HL-60 (cell line): ENCODE measurements around the gene ANKRD23.

ENCODE experiments used
- DNase-seq, 2 experiments: peaks; one replicate each; pipeline ENCODE4 v3.0.0-alpha.2; 2010 to 2020; ENCODE audit warnings: low read depth in 1 of 2, low spot score in 1 of 2
- H3K27ac ChIP-seq: fragments of 250-450 bp; sonication (Bioruptor Pico); replicated peaks from 2 replicates; pipeline ENCODE4 v1.5.1; 2020; ENCODE audit warnings: mild to moderate bottlenecking, moderate library complexity
- H3K27me3 ChIP-seq: fragments of 250-450 bp; sonication (Bioruptor Pico); 2 replicates; pipeline ENCODE4 v1.5.1; 2021; ENCODE audit warnings: mild to moderate bottlenecking, moderate library complexity; ENCODE audit not compliant: insufficient read depth, poor library complexity, severe bottlenecking
- H3K4me3 ChIP-seq: replicated peaks from 2 replicates; pipeline ENCODE4 v1.5.1; 2011; ENCODE audit warnings: mild to moderate bottlenecking, control low read depth, low read length; ENCODE audit not compliant: insufficient read depth
- GABPA ChIP-seq: IDR thresholded peaks from 2 replicates; pipeline ENCODE4 v1.6.1; 2012; ENCODE audit warnings: low read depth
- POLR2AphosphoS5 ChIP-seq: IDR thresholded peaks from 2 replicates; pipeline ENCODE4 v1.6.1; 2012; ENCODE audit warnings: low read depth
- SPI1 ChIP-seq: IDR thresholded peaks from 2 replicates; pipeline ENCODE4 v1.6.1; 2012; ENCODE audit warnings: low read depth, mild to moderate bottlenecking, borderline replicate concordance
- TF ChIP-seq, protein P1 (sequence below): IDR thresholded peaks from 2 replicates; pipeline ENCODE4 v1.6.1; 2012; ENCODE audit warnings: low read depth; ENCODE audit not compliant: insufficient replicate concordance
- TF ChIP-seq, protein P2 (sequence below): IDR thresholded peaks from one replicate; pipeline ENCODE4 v1.5.1; 2011; ENCODE audit warnings: low read length, control low read depth, inconsistent platforms; ENCODE audit not compliant: insufficient read depth

Gene ANKRD23

DNA sequence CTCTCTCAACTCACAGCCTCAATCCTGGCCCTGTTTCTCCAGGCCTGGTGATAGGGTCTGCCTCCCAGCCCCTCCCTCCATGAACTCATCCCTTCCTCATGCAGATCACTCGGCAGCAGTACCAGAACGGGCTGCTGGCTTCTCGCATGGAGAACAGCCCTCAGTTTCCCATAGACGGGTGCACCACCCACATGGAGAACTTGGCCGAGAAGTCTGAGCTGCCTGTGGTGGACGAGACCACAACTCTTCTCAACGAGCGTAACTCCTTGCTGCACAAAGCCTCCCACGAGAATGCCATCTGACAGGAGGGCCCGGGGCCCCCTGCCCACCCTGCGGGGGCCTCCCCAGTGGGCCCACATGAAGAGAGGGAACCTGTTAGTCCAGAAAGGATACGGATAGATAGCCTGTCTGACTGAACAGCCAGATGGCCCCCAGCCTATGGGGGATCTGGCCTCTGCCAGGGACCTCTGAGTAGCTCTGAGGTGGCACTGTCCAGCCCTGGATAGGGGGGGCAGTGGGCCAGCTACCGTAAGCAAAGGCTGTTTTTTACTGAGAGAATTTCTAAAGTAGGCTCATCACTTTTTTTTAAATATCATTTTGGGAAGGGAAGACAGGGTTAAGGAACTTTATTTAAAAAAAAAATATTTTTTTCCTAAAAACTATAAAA, 34.5 kb downstream of the ANKRD23 start:
- no peak for DNase-seq
- H3K4me3 ChIP-seq, result no peak overlapping the region
- TF ChIP-seq SPI1 (no peak), GABPA (no peak), POLR2AphosphoS5 (no peak)
- TF ChIP-seq, protein P1, sequence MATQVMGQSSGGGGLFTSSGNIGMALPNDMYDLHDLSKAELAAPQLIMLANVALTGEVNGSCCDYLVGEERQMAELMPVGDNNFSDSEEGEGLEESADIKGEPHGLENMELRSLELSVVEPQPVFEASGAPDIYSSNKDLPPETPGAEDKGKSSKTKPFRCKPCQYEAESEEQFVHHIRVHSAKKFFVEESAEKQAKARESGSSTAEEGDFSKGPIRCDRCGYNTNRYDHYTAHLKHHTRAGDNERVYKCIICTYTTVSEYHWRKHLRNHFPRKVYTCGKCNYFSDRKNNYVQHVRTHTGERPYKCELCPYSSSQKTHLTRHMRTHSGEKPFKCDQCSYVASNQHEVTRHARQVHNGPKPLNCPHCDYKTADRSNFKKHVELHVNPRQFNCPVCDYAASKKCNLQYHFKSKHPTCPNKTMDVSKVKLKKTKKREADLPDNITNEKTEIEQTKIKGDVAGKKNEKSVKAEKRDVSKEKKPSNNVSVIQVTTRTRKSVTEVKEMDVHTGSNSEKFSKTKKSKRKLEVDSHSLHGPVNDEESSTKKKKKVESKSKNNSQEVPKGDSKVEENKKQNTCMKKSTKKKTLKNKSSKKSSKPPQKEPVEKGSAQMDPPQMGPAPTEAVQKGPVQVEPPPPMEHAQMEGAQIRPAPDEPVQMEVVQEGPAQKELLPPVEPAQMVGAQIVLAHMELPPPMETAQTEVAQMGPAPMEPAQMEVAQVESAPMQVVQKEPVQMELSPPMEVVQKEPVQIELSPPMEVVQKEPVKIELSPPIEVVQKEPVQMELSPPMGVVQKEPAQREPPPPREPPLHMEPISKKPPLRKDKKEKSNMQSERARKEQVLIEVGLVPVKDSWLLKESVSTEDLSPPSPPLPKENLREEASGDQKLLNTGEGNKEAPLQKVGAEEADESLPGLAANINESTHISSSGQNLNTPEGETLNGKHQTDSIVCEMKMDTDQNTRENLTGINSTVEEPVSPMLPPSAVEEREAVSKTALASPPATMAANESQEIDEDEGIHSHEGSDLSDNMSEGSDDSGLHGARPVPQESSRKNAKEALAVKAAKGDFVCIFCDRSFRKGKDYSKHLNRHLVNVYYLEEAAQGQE, result no peak
- TF ChIP-seq, protein P2, sequence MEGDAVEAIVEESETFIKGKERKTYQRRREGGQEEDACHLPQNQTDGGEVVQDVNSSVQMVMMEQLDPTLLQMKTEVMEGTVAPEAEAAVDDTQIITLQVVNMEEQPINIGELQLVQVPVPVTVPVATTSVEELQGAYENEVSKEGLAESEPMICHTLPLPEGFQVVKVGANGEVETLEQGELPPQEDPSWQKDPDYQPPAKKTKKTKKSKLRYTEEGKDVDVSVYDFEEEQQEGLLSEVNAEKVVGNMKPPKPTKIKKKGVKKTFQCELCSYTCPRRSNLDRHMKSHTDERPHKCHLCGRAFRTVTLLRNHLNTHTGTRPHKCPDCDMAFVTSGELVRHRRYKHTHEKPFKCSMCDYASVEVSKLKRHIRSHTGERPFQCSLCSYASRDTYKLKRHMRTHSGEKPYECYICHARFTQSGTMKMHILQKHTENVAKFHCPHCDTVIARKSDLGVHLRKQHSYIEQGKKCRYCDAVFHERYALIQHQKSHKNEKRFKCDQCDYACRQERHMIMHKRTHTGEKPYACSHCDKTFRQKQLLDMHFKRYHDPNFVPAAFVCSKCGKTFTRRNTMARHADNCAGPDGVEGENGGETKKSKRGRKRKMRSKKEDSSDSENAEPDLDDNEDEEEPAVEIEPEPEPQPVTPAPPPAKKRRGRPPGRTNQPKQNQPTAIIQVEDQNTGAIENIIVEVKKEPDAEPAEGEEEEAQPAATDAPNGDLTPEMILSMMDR, result no peak
- no peaks in the 10 kb centered on the region for H3K27me3 ChIP-seq
- no peak overlapping the region for H3K27ac ChIP-seq

DNA sequence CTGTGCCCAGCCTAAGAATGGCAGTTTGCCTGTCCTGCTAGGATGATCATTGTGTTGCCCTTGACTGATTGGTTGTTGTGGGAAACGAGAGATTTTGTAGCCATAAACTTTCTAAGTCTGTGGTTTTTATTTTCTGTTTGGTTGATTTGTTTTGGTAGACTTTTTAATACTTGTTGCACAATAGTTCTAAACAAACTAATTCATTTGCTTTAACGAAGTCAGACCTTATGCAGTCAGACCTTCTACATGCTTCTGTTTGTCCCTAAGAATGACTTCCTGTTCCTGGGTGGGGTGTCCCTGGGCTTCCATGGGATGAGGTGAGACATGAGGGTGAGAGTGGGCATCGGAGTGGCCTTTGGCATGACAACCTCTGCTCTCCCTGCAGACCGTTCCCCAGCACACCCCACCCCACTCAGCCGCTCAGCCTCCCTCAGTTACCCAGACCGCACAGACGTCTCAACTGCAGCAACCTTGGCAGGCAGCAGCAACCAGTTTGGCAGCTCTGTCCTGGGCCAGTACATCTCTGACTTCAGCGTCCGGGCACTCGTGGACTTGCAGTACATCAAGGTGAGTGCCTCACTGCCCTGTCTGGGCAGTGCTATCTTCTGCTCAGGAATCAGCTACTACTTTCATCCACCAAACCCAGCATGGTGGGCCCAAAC, 35.5 kb downstream of the ANKRD23 start:
- TF ChIP-seq, protein P1, result no peak
- TF ChIP-seq, protein P2, result no peak
- TF ChIP-seq POLR2AphosphoS5 (no peak), GABPA (no peak), SPI1 (no peak)
- DNase-seq, result no peak
- no peaks in the 10 kb centered on the region for H3K27me3 ChIP-seq
- no peak overlapping the region for H3K4me3 ChIP-seq
- no peak overlapping the region for H3K27ac ChIP-seq

DNA sequence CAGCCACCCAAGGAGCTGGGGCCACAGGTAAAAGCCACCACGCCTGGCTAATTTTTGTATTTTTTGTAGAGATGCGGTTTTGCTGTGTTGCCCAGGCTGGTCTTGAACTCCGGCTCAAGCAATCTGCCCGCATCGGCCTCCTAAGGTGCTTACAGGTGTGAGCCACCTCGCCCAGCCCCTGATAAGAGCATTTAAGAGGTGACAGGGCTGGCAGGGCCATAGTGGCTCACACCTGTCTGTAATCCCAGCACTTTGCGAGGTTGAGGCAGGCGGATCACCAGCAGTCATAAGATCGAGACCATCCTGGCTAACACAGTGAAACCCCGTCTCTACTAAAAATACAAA, 36.7 kb downstream of the ANKRD23 start:
- no peaks in the 10 kb centered on the region for H3K27me3 ChIP-seq
- TF ChIP-seq GABPA (no peak), POLR2AphosphoS5 (no peak), SPI1 (no peak)
- TF ChIP-seq, protein P2, result no peak
- TF ChIP-seq, protein P1, result no peak
- no peak overlapping the region for H3K4me3 ChIP-seq
- H3K27ac ChIP-seq, result no peak overlapping the region
- no peak for DNase-seq
